GM18951 (cell line): ENCODE data around the gene ABHD16A.

ENCODE experiments used
- POLR2A ChIP-seq: IDR thresholded peaks from 4 replicates; pipeline ENCODE4 v1.6.1; 2011; ENCODE audit warnings: mild to moderate bottlenecking; ENCODE audit not compliant: insufficient read length, insufficient read depth; ENCODE audit errors: extremely low read depth
- in situ Hi-C: fragments of 300-500 bp; cut with MboI; formaldehyde crosslinking; loops from one replicate; pipeline ENCODE4 v1.12.0; 2022; ENCODE audit warnings: low sequenced_read_pairs, mixed read lengths, inconsistent platforms; ENCODE audit not compliant: unreplicated experiment

ABHD16A gene

GRCh38 chr6:31736768-31737314, 33.7 kb upstream of the ABHD16A start:
- in situ Hi-C loops = no loop called here
- no peak for TF ChIP-seq POLR2A

GRCh38 chr6:31736021-31736767, 33.1 kb upstream of the ABHD16A start, which contains the start of gene CLIC1:
TSS of gene CLIC1 (minus strand) at chr6:31736530. CDS start at chr6:31736300, 230 bp downstream.
- peak; percentile 93 for TF ChIP-seq POLR2A
- in situ Hi-C loops = no loop called here

GRCh38 chr6:31734821-31735406, 31.8 kb upstream of the ABHD16A start:
- TF ChIP-seq POLR2A = no peak
- in situ Hi-C loops = no loop called here

GRCh38 chr6:31734247-31734820, 31.2 kb upstream of the ABHD16A start:
- in situ Hi-C loops = no loop called here
- no peak for TF ChIP-seq POLR2A

GRCh38 chr6:31733734-31734133, 30.6 kb upstream of the ABHD16A start:
- in situ Hi-C loops = no loop called here
- no peak for TF ChIP-seq POLR2A

- in situ Hi-C loops = no loop called here
- TF ChIP-seq POLR2A = no peak
Observed at GRCh38 chr6:31732029-31732428, 28.9 kb upstream of the ABHD16A start.

- TF ChIP-seq POLR2A = no peak
- in situ Hi-C loops = no loop called here
Observed at GRCh38 chr6:31730631-31731086, 27.5 kb upstream of the ABHD16A start.

GRCh38 chr6:31729979-31730630, 27.0 kb upstream of the ABHD16A start:
- in situ Hi-C loops = no loop called here
- peak; percentile 59 for TF ChIP-seq POLR2A

- in situ Hi-C loops = no loop called here
- no peak for TF ChIP-seq POLR2A
Observed at GRCh38 chr6:31729515-31729978, 26.4 kb upstream of the ABHD16A start.

- in situ Hi-C loops = no loop called here
- TF ChIP-seq POLR2A = no peak
Observed at GRCh38 chr6:31728767-31729514, 25.8 kb upstream of the ABHD16A start, which contains the start of gene DDAH2. TSS of gene DDAH2 (minus strand) at chr6:31729299. CDS start at chr6:31729161, 138 bp downstream.

- in situ Hi-C loops = no loop called here
- peak; percentile 22 for TF ChIP-seq POLR2A
Observed at GRCh38 chr6:31727717-31728671, 24.9 kb upstream of the ABHD16A start.

- in situ Hi-C loops = no loop called here
- no peak for TF ChIP-seq POLR2A
Observed at GRCh38 chr6:31727034-31727716, 24.1 kb upstream of the ABHD16A start.
